Measurements from ENCODE around the gene BMPER. TPM values are rescaled to one million over a fixed set of nuclear protein-coding genes. Genes with fewer than 3 reads are reported as not detected.

Gene BMPER
- total RNA-seq, 1 experiment from 2014 or later: not detected

DNA sequence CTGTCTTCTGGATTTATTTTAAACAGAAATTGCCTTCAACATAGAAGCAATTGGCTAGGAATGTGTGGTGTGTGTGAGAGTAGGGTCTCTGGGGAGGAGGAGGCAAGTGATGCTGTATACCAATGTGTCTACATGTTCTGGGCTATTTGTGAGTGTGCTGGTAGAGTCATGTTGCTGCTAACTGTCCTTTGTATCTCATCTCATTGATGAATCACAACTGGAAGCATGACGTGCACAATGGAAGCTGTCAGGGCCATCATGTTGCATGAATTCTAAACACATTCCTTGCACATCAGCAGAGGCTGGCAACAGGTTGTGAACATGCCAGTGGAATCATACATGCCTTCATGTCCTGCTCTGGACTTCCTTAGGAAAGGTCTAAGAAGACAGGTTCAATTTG lies 199.7 kb downstream of the BMPER start:
- Histone ChIP-seq H3K4me3 (ENCODE audit: low read depth in 2 of 2, low read length in 2 of 2) (no peak overlapping the region), H3K9me3 (ENCODE audit: control insufficient read depth, insufficient read depth, low read depth, low read length) (no peaks in the 10 kb centered on the region), H3K27me3 (ENCODE audit: control insufficient read depth, insufficient read depth, low read length) (no peaks in the 10 kb centered on the region), H3K4me1 (ENCODE audit: control insufficient read depth, insufficient read depth, low read length) (no peaks in the 10 kb centered on the region), H3K36me3 (ENCODE audit: control insufficient read depth, insufficient read depth, low read length) (no peaks in the 10 kb centered on the region), H3K27ac (ENCODE audit: low read length) (no peak overlapping the region)
- intact Hi-C loops (cut with micrococcal nuclease; ENCODE audit: unreplicated experiment) (no loop called here), in situ Hi-C loops (cut with HindIII; ENCODE audit: low pct_unique_long_range_greater_than_20kb, low sequenced_read_pairs) (no loop called here)
- TF ChIP-seq, protein P1, sequence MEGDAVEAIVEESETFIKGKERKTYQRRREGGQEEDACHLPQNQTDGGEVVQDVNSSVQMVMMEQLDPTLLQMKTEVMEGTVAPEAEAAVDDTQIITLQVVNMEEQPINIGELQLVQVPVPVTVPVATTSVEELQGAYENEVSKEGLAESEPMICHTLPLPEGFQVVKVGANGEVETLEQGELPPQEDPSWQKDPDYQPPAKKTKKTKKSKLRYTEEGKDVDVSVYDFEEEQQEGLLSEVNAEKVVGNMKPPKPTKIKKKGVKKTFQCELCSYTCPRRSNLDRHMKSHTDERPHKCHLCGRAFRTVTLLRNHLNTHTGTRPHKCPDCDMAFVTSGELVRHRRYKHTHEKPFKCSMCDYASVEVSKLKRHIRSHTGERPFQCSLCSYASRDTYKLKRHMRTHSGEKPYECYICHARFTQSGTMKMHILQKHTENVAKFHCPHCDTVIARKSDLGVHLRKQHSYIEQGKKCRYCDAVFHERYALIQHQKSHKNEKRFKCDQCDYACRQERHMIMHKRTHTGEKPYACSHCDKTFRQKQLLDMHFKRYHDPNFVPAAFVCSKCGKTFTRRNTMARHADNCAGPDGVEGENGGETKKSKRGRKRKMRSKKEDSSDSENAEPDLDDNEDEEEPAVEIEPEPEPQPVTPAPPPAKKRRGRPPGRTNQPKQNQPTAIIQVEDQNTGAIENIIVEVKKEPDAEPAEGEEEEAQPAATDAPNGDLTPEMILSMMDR (IDR thresholded peaks at IDR 0.05): no peak
- TF ChIP-seq SIN3A (IDR thresholded peaks at IDR 0.05; ENCODE audit: borderline replicate concordance, insufficient read depth, low read depth, low read length) (no peak), POLR2AphosphoS5 (IDR thresholded peaks at IDR 0.05; ENCODE audit: low read depth, low read length) (no peak), TCF7L2 (IDR thresholded peaks at IDR 0.05; ENCODE audit: low read depth, low read length) (no peak)
- TF ChIP-seq, protein P2, sequence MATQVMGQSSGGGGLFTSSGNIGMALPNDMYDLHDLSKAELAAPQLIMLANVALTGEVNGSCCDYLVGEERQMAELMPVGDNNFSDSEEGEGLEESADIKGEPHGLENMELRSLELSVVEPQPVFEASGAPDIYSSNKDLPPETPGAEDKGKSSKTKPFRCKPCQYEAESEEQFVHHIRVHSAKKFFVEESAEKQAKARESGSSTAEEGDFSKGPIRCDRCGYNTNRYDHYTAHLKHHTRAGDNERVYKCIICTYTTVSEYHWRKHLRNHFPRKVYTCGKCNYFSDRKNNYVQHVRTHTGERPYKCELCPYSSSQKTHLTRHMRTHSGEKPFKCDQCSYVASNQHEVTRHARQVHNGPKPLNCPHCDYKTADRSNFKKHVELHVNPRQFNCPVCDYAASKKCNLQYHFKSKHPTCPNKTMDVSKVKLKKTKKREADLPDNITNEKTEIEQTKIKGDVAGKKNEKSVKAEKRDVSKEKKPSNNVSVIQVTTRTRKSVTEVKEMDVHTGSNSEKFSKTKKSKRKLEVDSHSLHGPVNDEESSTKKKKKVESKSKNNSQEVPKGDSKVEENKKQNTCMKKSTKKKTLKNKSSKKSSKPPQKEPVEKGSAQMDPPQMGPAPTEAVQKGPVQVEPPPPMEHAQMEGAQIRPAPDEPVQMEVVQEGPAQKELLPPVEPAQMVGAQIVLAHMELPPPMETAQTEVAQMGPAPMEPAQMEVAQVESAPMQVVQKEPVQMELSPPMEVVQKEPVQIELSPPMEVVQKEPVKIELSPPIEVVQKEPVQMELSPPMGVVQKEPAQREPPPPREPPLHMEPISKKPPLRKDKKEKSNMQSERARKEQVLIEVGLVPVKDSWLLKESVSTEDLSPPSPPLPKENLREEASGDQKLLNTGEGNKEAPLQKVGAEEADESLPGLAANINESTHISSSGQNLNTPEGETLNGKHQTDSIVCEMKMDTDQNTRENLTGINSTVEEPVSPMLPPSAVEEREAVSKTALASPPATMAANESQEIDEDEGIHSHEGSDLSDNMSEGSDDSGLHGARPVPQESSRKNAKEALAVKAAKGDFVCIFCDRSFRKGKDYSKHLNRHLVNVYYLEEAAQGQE (IDR thresholded peaks at IDR 0.05; ENCODE audit: insufficient read depth in 1 of 2, low read depth in 2 of 2, low read length in 1 of 2): no peak
- no peak for ATAC-seq
- DNase-seq (ENCODE audit: low read depth, low spot score): no peak
- BruUV-seq (replicated peaks): no TSS peak
- ChIA-PET CTCF (no interaction called here), POLR2A (no interaction called here)

DNA sequence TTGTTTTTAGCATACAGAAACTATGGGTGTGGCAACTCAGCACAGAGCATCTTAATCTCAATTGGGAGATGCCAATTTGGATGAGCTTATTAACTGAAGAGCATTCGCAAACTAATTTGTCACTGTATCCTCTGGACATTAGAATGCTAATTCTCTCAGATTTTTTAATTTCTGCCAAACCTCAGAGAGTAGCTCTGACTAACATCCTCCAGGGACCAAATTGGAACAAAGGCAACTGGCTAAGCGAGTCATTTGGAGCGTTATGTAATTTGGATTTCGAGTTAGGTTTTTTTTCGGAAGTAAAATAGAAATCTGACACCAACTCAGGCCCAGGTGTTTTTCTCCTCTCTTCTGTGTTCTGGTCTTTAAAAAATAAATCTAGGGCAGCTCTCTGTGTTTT lies 201.9 kb downstream of the BMPER start:
- intact Hi-C loops (cut with micrococcal nuclease; ENCODE audit: unreplicated experiment): no loop called here
- H3K4me3 ChIP-seq (ENCODE audit: low read depth in 2 of 2, low read length in 2 of 2): no peak overlapping the region
- no peak overlapping the region for H3K27ac ChIP-seq (ENCODE audit: low read length)
- H3K4me1 ChIP-seq (ENCODE audit: control insufficient read depth, insufficient read depth, low read length): no peaks in the 10 kb centered on the region
- no peaks in the 10 kb centered on the region for H3K36me3 ChIP-seq (ENCODE audit: control insufficient read depth, insufficient read depth, low read length)
- BruUV-seq (replicated peaks): no TSS peak
- no peaks in the 10 kb centered on the region for H3K9me3 ChIP-seq (ENCODE audit: control insufficient read depth, insufficient read depth, low read depth, low read length)
- in situ Hi-C loops (cut with HindIII; ENCODE audit: low pct_unique_long_range_greater_than_20kb, low sequenced_read_pairs): no loop called here
- TF ChIP-seq TCF7L2 (IDR thresholded peaks at IDR 0.05; ENCODE audit: low read depth, low read length) (no peak), SIN3A (IDR thresholded peaks at IDR 0.05; ENCODE audit: borderline replicate concordance, insufficient read depth, low read depth, low read length) (no peak), POLR2AphosphoS5 (IDR thresholded peaks at IDR 0.05; ENCODE audit: low read depth, low read length) (no peak)
- TF ChIP-seq, protein P2 (IDR thresholded peaks at IDR 0.05; ENCODE audit: insufficient read depth in 1 of 2, low read depth in 2 of 2, low read length in 1 of 2): no peak
- TF ChIP-seq, protein P1 (IDR thresholded peaks at IDR 0.05): no peak
- ChIA-PET CTCF (no interaction called here), POLR2A (no interaction called here)
- H3K27me3 ChIP-seq (ENCODE audit: control insufficient read depth, insufficient read depth, low read length): no peaks in the 10 kb centered on the region
- no peak for ATAC-seq
- no peak for DNase-seq (ENCODE audit: low read depth, low spot score)
